Neural progenitor cell (in vitro differentiated cells): ENCODE measurements around the gene ZIC4. TPM values are rescaled to one million over a fixed set of nuclear protein-coding genes. Genes with fewer than 3 reads are reported as not detected.

Experiments
- DNase-seq: peaks from one replicate; pipeline ENCODE4 v3.0.0-alpha.2; 2016; ENCODE audit warnings: low spot score
- H2AFZ ChIP-seq: fragments of 200-600 bp; sonication (generic); replicated peaks from 2 replicates; pipeline ENCODE4 v1.6.1; 2016; ENCODE audit warnings: antibody characterized with exemption
- H3F3A ChIP-seq: fragments of 200-600 bp; sonication (generic); 2 replicates; pipeline ENCODE4 v1.6.1; 2016; ENCODE audit warnings: antibody characterized with exemption, low read depth
- H3K27ac ChIP-seq: fragments of 200-600 bp; sonication (generic); 2 replicates; pipeline ENCODE4 v1.5.1; 2016; ENCODE audit warnings: mild to moderate bottlenecking
- H3K27me3 ChIP-seq: fragments of 200-600 bp; sonication (generic); 2 replicates; pipeline ENCODE4 v1.6.1; 2016; ENCODE audit warnings: mild to moderate bottlenecking, moderate library complexity
- H3K36me3 ChIP-seq: fragments of 200-600 bp; sonication (generic); 2 replicates; pipeline ENCODE4 v1.5.1; 2016
- H3K4me1 ChIP-seq: fragments of 200-600 bp; sonication (generic); 2 replicates; pipeline ENCODE4 v1.6.1; 2016; ENCODE audit warnings: mixed run types
- H3K4me2 ChIP-seq: fragments of 200-600 bp; sonication (generic); 2 replicates; pipeline ENCODE4 v1.6.1; 2016
- H3K4me3 ChIP-seq: fragments of 200-600 bp; sonication (generic); 2 replicates; pipeline ENCODE4 v1.5.1; 2016
- H3K79me2 ChIP-seq: fragments of 200-600 bp; sonication (generic); 2 replicates; pipeline ENCODE4 v1.6.1; 2016; ENCODE audit warnings: low read depth
- H3K9ac ChIP-seq: fragments of 200-600 bp; sonication (generic); 2 replicates; pipeline ENCODE4 v1.6.1; 2016
- H3K9me3 ChIP-seq: fragments of 200-600 bp; sonication (generic); 2 replicates; pipeline ENCODE4 v1.5.1; 2016; ENCODE audit warnings: low read depth
- H4K20me1 ChIP-seq: fragments of 200-600 bp; sonication (generic); 2 replicates; pipeline ENCODE4 v1.6.1; 2016; ENCODE audit warnings: low read depth
- H3K27ac Mint-ChIP-seq: 3 replicates; pipeline ENCODE4 v1.8.0; 2021; ENCODE audit warnings: mixed read lengths
- H3K27me3 Mint-ChIP-seq: 2 replicates; pipeline ENCODE4 v1.8.0; 2022; ENCODE audit warnings: low read depth, mild to moderate bottlenecking, inconsistent platforms, moderate library complexity, mixed read lengths; ENCODE audit not compliant: insufficient read depth
- H3K36me3 Mint-ChIP-seq: 3 replicates; pipeline ENCODE4 v1.8.0; 2021; ENCODE audit warnings: mixed read lengths
- H3K4me1 Mint-ChIP-seq: 3 replicates; pipeline ENCODE4 v1.8.0; 2021; ENCODE audit warnings: mixed read lengths
- H3K4me3 Mint-ChIP-seq: 3 replicates; pipeline ENCODE4 v1.8.0; 2021; ENCODE audit warnings: mild to moderate bottlenecking, moderate library complexity, mixed read lengths
- H3K9me3 Mint-ChIP-seq: 3 replicates; pipeline ENCODE4 v1.8.0; 2020; ENCODE audit warnings: mixed read lengths
- EZH2 ChIP-seq: fragments of 200-600 bp; sonication (generic); IDR thresholded peaks from 2 replicates; pipeline ENCODE4 v1.6.1; 2017; ENCODE audit warnings: antibody characterized with exemption, mild to moderate bottlenecking, moderate library complexity
- EZH2phosphoT487 ChIP-seq: fragments of 200-600 bp; sonication (generic); IDR thresholded peaks from 2 replicates; pipeline ENCODE4 v1.6.1; 2017; ENCODE audit warnings: antibody characterized with exemption
- total RNA-seq: library from RNA; depleted of rRNA; stranded (reverse); fragments of >200 nt; gene quantifications from 2 replicates; pipeline ENCODE4 v1.2.3, GENCODE V29; 2015; ENCODE audit warnings: low replicate concordance
- TF ChIP-seq, protein P1 (sequence below): fragments of 200-600 bp; sonication (generic); IDR thresholded peaks from 2 replicates; pipeline ENCODE4 v1.5.1; 2017; ENCODE audit warnings: antibody characterized with exemption, mild to moderate bottlenecking

Gene ZIC4
- total RNA-seq, 1 donor from 2014 or later: 0.64 TPM

DNA sequence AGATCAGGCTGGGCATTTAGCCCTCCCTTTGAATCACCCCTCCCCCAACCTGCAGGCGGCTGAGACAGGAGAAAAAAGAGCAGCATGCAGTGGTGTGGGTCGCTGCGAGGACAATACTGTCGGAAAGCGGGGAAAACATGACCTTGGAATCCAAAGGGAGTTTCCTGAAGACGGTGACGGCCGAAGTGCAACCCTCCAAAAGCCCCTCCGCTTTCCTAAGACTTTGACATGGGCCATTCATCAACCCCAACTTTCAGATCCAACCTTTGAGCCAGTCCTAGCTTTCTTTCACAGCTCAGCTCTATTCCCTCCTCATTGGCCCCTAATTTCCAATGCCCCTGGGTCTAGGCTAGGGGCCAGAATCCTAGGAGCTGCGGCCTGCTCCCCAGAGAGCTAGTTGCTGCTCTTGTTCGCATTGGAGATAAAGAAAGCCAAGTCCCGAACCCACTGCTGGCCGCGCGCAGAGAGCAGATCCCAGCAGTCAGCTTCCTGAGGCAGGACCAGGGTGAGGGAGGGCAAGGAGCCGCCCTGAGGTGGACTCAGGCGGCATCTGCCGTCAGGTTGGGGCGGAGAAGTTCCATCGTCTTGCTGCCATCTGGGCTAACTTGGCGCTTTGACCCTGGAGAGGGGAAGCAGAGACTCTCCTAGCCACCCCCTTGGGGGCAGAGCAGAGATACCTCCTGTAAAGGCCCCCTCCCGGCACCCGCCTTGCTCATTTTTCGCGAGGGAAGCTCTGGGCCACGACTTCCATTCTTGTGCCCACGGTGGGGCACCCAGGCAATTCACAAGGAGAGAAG is 914 bp downstream of the ZIC4 start:
- peak; percentile 48 for DNase-seq
- peak overlapping the region; percentile 63 for H3K4me2 ChIP-seq

DNA sequence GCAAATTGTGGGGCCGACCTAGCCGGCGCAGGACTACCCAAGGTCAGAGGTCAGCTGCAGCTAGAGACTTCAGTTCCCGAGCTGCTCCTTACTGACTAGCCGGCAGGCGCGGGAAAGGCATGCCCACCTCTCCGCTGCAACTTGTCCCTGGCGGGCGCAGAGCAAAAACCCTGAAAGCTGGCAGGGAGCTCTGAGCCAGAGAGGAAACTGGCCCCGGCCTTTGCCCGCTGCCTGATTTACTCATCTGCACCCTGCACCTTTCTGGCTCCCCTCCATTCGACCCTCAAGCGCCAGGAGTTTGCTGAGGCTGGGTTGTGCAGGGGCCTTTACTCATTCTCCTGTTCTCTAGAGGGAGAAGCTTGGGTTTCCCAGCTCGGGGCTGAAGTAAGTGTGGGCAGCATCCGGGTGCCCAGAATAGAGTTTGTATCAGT is 1.5 kb downstream of the ZIC4 start:
- no peak overlapping the region for H3K27ac ChIP-seq
- no peaks in the 10 kb centered on the region for H3K79me2 ChIP-seq
- H3K4me3 ChIP-seq: no peak overlapping the region

More for the DNA sequence above, 914 bp downstream of the ZIC4 start:
- Mint-ChIP-seq H3K4me3 (peak overlapping the region; percentile 99), H3K27me3 (peaks cover 31% of the 10 kb centered on the region), H3K27ac (peak overlapping the region; percentile 94), H3K36me3 (peaks cover 31% of the 10 kb centered on the region), H3K4me1 (peaks cover 74% of the 10 kb centered on the region), H3K9me3 (peaks cover 4% of the 10 kb centered on the region)
- TF ChIP-seq, protein P1, sequence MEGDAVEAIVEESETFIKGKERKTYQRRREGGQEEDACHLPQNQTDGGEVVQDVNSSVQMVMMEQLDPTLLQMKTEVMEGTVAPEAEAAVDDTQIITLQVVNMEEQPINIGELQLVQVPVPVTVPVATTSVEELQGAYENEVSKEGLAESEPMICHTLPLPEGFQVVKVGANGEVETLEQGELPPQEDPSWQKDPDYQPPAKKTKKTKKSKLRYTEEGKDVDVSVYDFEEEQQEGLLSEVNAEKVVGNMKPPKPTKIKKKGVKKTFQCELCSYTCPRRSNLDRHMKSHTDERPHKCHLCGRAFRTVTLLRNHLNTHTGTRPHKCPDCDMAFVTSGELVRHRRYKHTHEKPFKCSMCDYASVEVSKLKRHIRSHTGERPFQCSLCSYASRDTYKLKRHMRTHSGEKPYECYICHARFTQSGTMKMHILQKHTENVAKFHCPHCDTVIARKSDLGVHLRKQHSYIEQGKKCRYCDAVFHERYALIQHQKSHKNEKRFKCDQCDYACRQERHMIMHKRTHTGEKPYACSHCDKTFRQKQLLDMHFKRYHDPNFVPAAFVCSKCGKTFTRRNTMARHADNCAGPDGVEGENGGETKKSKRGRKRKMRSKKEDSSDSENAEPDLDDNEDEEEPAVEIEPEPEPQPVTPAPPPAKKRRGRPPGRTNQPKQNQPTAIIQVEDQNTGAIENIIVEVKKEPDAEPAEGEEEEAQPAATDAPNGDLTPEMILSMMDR: no peak
- TF ChIP-seq EZH2phosphoT487 (peak; percentile 45), EZH2 (peak; percentile 51)
- no peak overlapping the region for H2AFZ ChIP-seq
- no peak overlapping the region for H3K9ac ChIP-seq
- peaks cover 39% of the 10 kb centered on the region for H3F3A ChIP-seq
- no peak overlapping the region for H3K27ac ChIP-seq
- H3K79me2 ChIP-seq: no peaks in the 10 kb centered on the region
- H3K9me3 ChIP-seq: no peaks in the 10 kb centered on the region
- H4K20me1 ChIP-seq: peaks cover 74% of the 10 kb centered on the region
- no peak overlapping the region for H3K4me3 ChIP-seq
- H3K36me3 ChIP-seq: no peaks in the 10 kb centered on the region
- H3K4me1 ChIP-seq: peaks cover 25% of the 10 kb centered on the region
- H3K27me3 ChIP-seq: peaks cover 100% of the 10 kb centered on the region

DNA sequence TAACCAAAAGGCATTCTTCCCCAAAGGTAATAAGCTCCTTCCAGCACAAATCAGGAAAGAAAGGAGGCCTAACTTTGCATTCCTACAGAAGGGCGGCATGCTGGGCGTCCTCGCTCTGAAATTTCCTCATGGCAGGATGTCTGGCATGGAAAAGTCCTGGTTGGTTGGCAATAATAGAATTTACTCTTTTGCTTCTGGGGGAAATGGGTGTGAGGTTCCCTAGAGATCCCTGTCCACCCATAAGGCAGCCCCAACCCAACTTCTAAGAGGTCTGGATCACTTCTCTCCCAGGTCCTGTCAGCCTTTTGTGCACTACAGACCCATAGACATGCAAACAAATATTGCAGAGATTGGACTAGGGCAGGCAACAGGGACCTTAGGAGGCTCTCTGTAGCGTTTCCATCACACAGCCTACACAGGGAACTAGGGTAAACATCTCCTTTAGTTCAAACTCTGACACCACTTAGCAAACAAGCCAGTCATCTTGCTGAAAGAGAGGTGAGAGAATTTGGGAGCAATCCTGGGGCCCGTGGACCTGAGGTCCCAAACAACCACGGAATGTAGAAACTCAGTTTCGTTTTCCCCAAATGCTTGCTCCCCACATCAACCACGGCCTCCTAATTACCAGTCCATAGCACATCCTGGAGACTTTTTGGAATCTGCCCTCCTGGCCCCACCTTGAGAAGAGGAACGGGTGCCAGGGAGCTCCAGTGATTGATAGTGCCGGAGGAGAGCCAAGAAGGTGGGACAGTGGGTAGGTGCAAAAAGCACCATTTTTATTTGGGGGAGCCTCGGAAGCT is 2.1 kb downstream of the ZIC4 start:
- Histone ChIP-seq H2AFZ (no peak overlapping the region), H3K9me3 (no peaks in the 10 kb centered on the region), H4K20me1 (peaks cover 63% of the 10 kb centered on the region), H3K4me3 (no peak overlapping the region), H3K27me3 (peaks cover 100% of the 10 kb centered on the region), H3F3A (peaks cover 37% of the 10 kb centered on the region), H3K4me2 (peak overlapping the region; percentile 63), H3K4me1 (peaks cover 20% of the 10 kb centered on the region), H3K36me3 (no peaks in the 10 kb centered on the region), H3K9ac (no peak overlapping the region), H3K79me2 (no peaks in the 10 kb centered on the region), H3K27ac (no peak overlapping the region)
- TF ChIP-seq EZH2phosphoT487 (no peak), EZH2 (no peak)
- TF ChIP-seq, protein P1: no peak
- Mint-ChIP-seq H3K4me3 (peak overlapping the region; percentile 99), H3K36me3 (peaks cover 35% of the 10 kb centered on the region), H3K27me3 (peaks cover 28% of the 10 kb centered on the region), H3K4me1 (peaks cover 85% of the 10 kb centered on the region), H3K27ac (peak overlapping the region; percentile 87), H3K9me3 (peaks cover under 1% of the 10 kb centered on the region)
- DNase-seq: no peak

More for the DNA sequence above, 1.5 kb downstream of the ZIC4 start:
- DNase-seq: peak; percentile 63
- H3K36me3 Mint-ChIP-seq: peaks cover 33% of the 10 kb centered on the region
- Histone ChIP-seq H3K36me3 (no peaks in the 10 kb centered on the region), H3K27me3 (peaks cover 100% of the 10 kb centered on the region), H3K4me1 (peaks cover 25% of the 10 kb centered on the region), H3K9me3 (no peaks in the 10 kb centered on the region), H3K4me2 (peak overlapping the region; percentile 63), H2AFZ (no peak overlapping the region), H3F3A (peaks cover 39% of the 10 kb centered on the region), H3K9ac (no peak overlapping the region), H4K20me1 (peaks cover 68% of the 10 kb centered on the region)
- peak overlapping the region; percentile 99 for H3K4me3 Mint-ChIP-seq
- TF ChIP-seq EZH2phosphoT487 (peak; percentile 54), EZH2 (no peak)
- TF ChIP-seq, protein P1: no peak
- H3K4me1 Mint-ChIP-seq: peaks cover 79% of the 10 kb centered on the region
- H3K27me3 Mint-ChIP-seq: peaks cover 30% of the 10 kb centered on the region
- H3K9me3 Mint-ChIP-seq: peaks cover 4% of the 10 kb centered on the region
- peak overlapping the region; percentile 94 for H3K27ac Mint-ChIP-seq
